ENCODE measurements around the gene RNU2-63P.
"Not testable (repeated sequence)": the region's sequence is repeated elsewhere in the genome, so short reads cannot be mapped to it uniquely, and the experiment has no call there.

- not testable (repeated sequence) for TF ChIP-seq POLR2AphosphoS5 (IDR thresholded peaks at IDR 0.05; ENCODE audit: low read depth, low read length); POLR2A (IDR thresholded peaks at IDR 0.05; ENCODE audit: low read depth, low read length); TAF1 (IDR thresholded peaks at IDR 0.05; ENCODE audit: borderline replicate concordance, low read depth, low read length)
Observed at GRCh38 chr2:87994304-87994850, 22.0 kb downstream of the RNU2-63P start.
